K562 (cell line): Measurements from ENCODE around the gene MYRIP. TPM values are rescaled to one million over a fixed set of nuclear protein-coding genes. Genes with fewer than 3 reads are reported as not detected.

Experiments
- ATAC-seq: fragments of 200-7000 bp; cut with Tn5 transposase; 3 replicates; pipeline ENCODE4 v1.9.1; 2020; ENCODE audit warnings: moderate library complexity
- BruUV-seq: library from RNA; stranded (reverse); fragments of 400-500 nt; replicated peaks from 2 replicates; lab custom pipeline; 2021; lab: Mats Ljungman, UMichigan
- CTCF ChIA-PET: fragments of 300-600 bp; formaldehyde crosslinking; extraction: SDS; loops from one replicate; lab custom pipeline; 2021; ENCODE audit warnings: low intra/inter-chr PET ratio; lab: Yijun Ruan, JAX
- POLR2A ChIA-PET: fragments of 300-600, 350-650 bp; sonication (Branson Sonifier 250); formaldehyde crosslinking; extraction: SDS; loops from one replicate; lab custom pipeline; 2021; ENCODE audit warnings: antibody characterized with exemption, inconsistent platforms; lab: Yijun Ruan, JAX
- DNase-seq, 4 experiments: peaks; one replicate each; pipeline versions ENCODE4 v3.0.0 to v3.0.0-alpha.2; 2011 to 2018; ENCODE audit warnings: low spot score in 3 of 4, mixed read lengths in 3 of 4; ENCODE audit errors: extremely low read depth in 1 of 4
- FAIRE-seq: peaks from 2 replicates; lab custom pipeline; 2011; peaks lifted over from hg19 to GRCh38; lab: Jason Lieb, UNC
- H2AFZ ChIP-seq: 2 replicates; pipeline ENCODE4 v1.6.0; 2011; ENCODE audit warnings: low read depth, low read length, control low read depth, inconsistent platforms
- H3K27ac ChIP-seq: fragments of 200-600 bp; 3 replicates; pipeline ENCODE4 v1.8.0; 2011; ENCODE audit warnings: low read depth, mild to moderate bottlenecking, control low read depth, inconsistent platforms, low read length, moderate library complexity, mixed read lengths; ENCODE audit errors: extremely low read depth
- H3K27me3 ChIP-seq, 2 experiments: fragments of 300-600 bp in 1 of 2; 2 replicates in 1 of 2; 3 replicates in 1 of 2; pipeline versions ENCODE4 v1.6.0 to v1.8.0; 2011; ENCODE audit warnings: inconsistent platforms in 2 of 2, low read length in 2 of 2, mild to moderate bottlenecking in 1 of 2, mixed read lengths in 1 of 2, moderate library complexity in 1 of 2; ENCODE audit not compliant: control insufficient read depth in 2 of 2, insufficient read depth in 2 of 2
- H3K36me3 ChIP-seq: fragments of 300-600 bp; 3 replicates; pipeline ENCODE4 v1.8.0; 2011; ENCODE audit warnings: mild to moderate bottlenecking, low read length, inconsistent platforms; ENCODE audit not compliant: control insufficient read depth, insufficient read depth
- H3K4me1 ChIP-seq, 2 experiments: fragments of 200-600 bp in 1 of 2; replicated peaks in 1 of 2; 2 replicates in 1 of 2; 3 replicates in 1 of 2; pipeline versions ENCODE4 v1.5.1 to v1.8.0; 2011; ENCODE audit warnings: inconsistent platforms in 2 of 2, low read length in 2 of 2, mild to moderate bottlenecking in 1 of 2, mixed read lengths in 1 of 2, moderate library complexity in 1 of 2; ENCODE audit not compliant: control insufficient read depth in 2 of 2, insufficient read depth in 2 of 2
- H3K4me2 ChIP-seq: 2 replicates; pipeline ENCODE4 v1.6.1; 2011; ENCODE audit warnings: low read length, control low read depth, inconsistent platforms, mixed read lengths; ENCODE audit not compliant: insufficient read depth
- H3K4me3 ChIP-seq: fragments of 200-600 bp; sonication (generic), shearing (Covaris generic); 2 replicates; pipeline ENCODE4 v1.5.1; 2016; ENCODE audit warnings: control low read depth, inconsistent platforms
- H3K79me2 ChIP-seq: fragments of 200-600 bp; 3 replicates; pipeline ENCODE4 v1.8.0; 2011; ENCODE audit warnings: low read length, inconsistent platforms; ENCODE audit not compliant: control insufficient read depth, insufficient read depth
- H3K9ac ChIP-seq, 2 experiments: 2 replicates each; pipeline versions ENCODE4 v1.6.0 to v1.6.1; 2011; ENCODE audit warnings: low read depth in 2 of 2, low read length in 2 of 2, control low read depth in 1 of 2, inconsistent platforms in 1 of 2, mild to moderate bottlenecking in 1 of 2, mixed read lengths in 1 of 2; ENCODE audit not compliant: insufficient read depth in 1 of 2
- H3K9me1 ChIP-seq: one replicate; pipeline ENCODE4 v1.6.0; 2011; ENCODE audit warnings: inconsistent platforms, mild to moderate bottlenecking, low read length, moderate library complexity; ENCODE audit not compliant: control insufficient read depth, insufficient read depth
- H3K9me3 ChIP-seq: replicated peaks from 2 replicates; pipeline ENCODE4 v1.5.1; 2011; ENCODE audit warnings: low read depth, low read length, inconsistent platforms; ENCODE audit not compliant: control insufficient read depth, insufficient read depth
- H4K20me1 ChIP-seq: replicated peaks from 2 replicates; pipeline ENCODE4 v1.6.1; 2011; ENCODE audit warnings: low read length, inconsistent platforms, mixed read lengths; ENCODE audit not compliant: control insufficient read depth, insufficient read depth
- COPS2 ChIP-seq: fragments of 450-650 bp; conservative IDR thresholded peaks from 2 replicates; pipeline ENCODE4 v1.6.1; 2016; ENCODE audit warnings: mild to moderate bottlenecking, moderate library complexity
- ELF1 ChIP-seq: fragments of 200-800 bp; sonication (Bioruptor generic); IDR thresholded peaks from 2 replicates; pipeline ENCODE4 v1.6.1; 2016; ENCODE audit warnings: missing genetic modification characterization, missing compliant biosample characterization
- FOXJ2 ChIP-seq: fragments of 200-800 bp; sonication (Bioruptor generic); IDR thresholded peaks from 2 replicates; pipeline ENCODE4 v1.6.1; 2016; ENCODE audit warnings: missing genetic modification characterization, missing compliant biosample characterization
- HNRNPL ChIP-seq: fragments of 200-400 bp; formaldehyde crosslinking; IDR thresholded peaks from 2 replicates; pipeline ENCODE4 v1.6.1; 2017; ENCODE audit warnings: low read depth, mild to moderate bottlenecking, low read length
- JUND ChIP-seq, 2 experiments: IDR thresholded peaks; 2 replicates in 1 of 2; 3 replicates in 1 of 2; pipeline ENCODE4 v1.6.1; 2011; ENCODE audit warnings: borderline replicate concordance in 2 of 2, low read depth in 2 of 2, low read length in 2 of 2, improper control_type of control experiment in 1 of 2, missing biosample characterization in 1 of 2, missing genetic modification characterization in 1 of 2, missing genetic modification reagents in 1 of 2
- NELFE ChIP-seq: IDR thresholded peaks from 2 replicates; pipeline ENCODE4 v1.6.1; 2011; ENCODE audit warnings: mild to moderate bottlenecking; ENCODE audit not compliant: insufficient read depth, insufficient read length
- RFX1 ChIP-seq: fragments of 450-650 bp; IDR thresholded peaks from 2 replicates; pipeline ENCODE4 v1.6.1; 2016; ENCODE audit warnings: mild to moderate bottlenecking, moderate library complexity
- SMARCC2 ChIP-seq: fragments of 450-650 bp; IDR thresholded peaks from 2 replicates; pipeline ENCODE4 v1.6.1; 2017; ENCODE audit warnings: antibody characterized with exemption, moderate library complexity, mild to moderate bottlenecking, low read depth
- SPI1 ChIP-seq: IDR thresholded peaks from 2 replicates; pipeline ENCODE4 v1.6.1; 2011; ENCODE audit warnings: low read depth, low read length, control low read depth, borderline replicate concordance
- TOE1 ChIP-seq, 2 experiments: fragments of 450-650 bp in 1 of 2; sonication (generic) in 1 of 2; formaldehyde crosslinking in 1 of 2; IDR thresholded peaks; 2 replicates each; pipeline versions ENCODE4 v1.7.1 to v1.8.0; 2016 to 2022; ENCODE audit warnings: borderline replicate concordance in 2 of 2, mild to moderate bottlenecking in 2 of 2, antibody characterized with exemption in 1 of 2, inconsistent platforms in 1 of 2, low read depth in 1 of 2, missing genetic modification reagents in 1 of 2, moderate library complexity in 1 of 2
- ZEB2 ChIP-seq: fragments of 450-650 bp; IDR thresholded peaks from 2 replicates; pipeline ENCODE4 v1.6.1; 2016
- ZKSCAN3 ChIP-seq: fragments of 250-450 bp; sonication (Bioruptor Pico); IDR thresholded peaks from 2 replicates; pipeline ENCODE4 v1.4.0; 2020
- ZNF165 ChIP-seq: fragments of 250-450 bp; sonication (Bioruptor Pico); IDR thresholded peaks from 2 replicates; pipeline ENCODE4 v1.4.0; 2020; ENCODE audit warnings: borderline replicate concordance
- ZNF224 ChIP-seq: sonication (generic); formaldehyde crosslinking; IDR thresholded peaks from 2 replicates; pipeline ENCODE4 v1.8.0; 2022; ENCODE audit warnings: mild to moderate bottlenecking, missing genetic modification reagents
- ZNF431 ChIP-seq: sonication (generic); formaldehyde crosslinking; IDR thresholded peaks from 2 replicates; pipeline ENCODE4 v1.8.0; 2022; ENCODE audit warnings: mild to moderate bottlenecking, missing genetic modification reagents
- ZNF449 ChIP-seq: fragments of 250-450 bp; sonication (Bioruptor Pico); IDR thresholded peaks from 2 replicates; pipeline ENCODE4 v1.8.0; 2022; ENCODE audit warnings: moderate library complexity, mild to moderate bottlenecking, inconsistent platforms
- ZNF592 ChIP-seq: fragments of 450-650 bp; IDR thresholded peaks from 2 replicates; pipeline ENCODE4 v1.6.1; 2017; ENCODE audit warnings: antibody characterized with exemption, mild to moderate bottlenecking
- WGBS: fragments of 100-300 bp; shearing (Covaris generic); methylation state at CpG from one replicate; pipeline ENCODE4 v1.1.6; 2016; ENCODE audit warnings: low coverage, mixed read lengths; ENCODE audit not compliant: insufficient coverage; ENCODE audit errors: missing lambda C conversion rate; 5-methylcytosine and 5-hydroxymethylcytosine counted together
- in situ Hi-C: fragments of 300-500 bp; cut with MboI; formaldehyde crosslinking; loops from 4 replicates; pipeline ENCODE4 v1.15.0; 2018; ENCODE audit warnings: inconsistent platforms, mixed read lengths
- intact Hi-C: fragments of 100-400 bp; cut with micrococcal nuclease; formaldehyde crosslinking; loops from 2 replicates; pipeline ENCODE4 v1.14.2; 2022
- polyA plus RNA-seq, 8 experiments: library from polyadenylated mRNA; depleted of rRNA in 4 of 8; stranded (reverse) in 5 of 8; unstranded in 3 of 8; fragments of >200 nt; fragmentation: Nextera tagmentation in 2 of 8; fragmentation: Illumina TruSeq in 1 of 8; extraction: Ambion mirVana in 2 of 8; extraction: Trizol in 1 of 8; gene quantifications; 2 replicates each; pipeline versions ENCODE4 v1.2.1 to v1.2.3, GENCODE V29; 2011 to 2014; ENCODE audit warnings: inconsistent platforms in 1 of 8, missing spikeins in 1 of 8
- total RNA-seq, 7 experiments: library from RNA; depleted of rRNA in 6 of 7; stranded (reverse); fragments of >200 nt in 6 of 7; fragmentation: Illumina TruSeq in 2 of 7; extraction: Trizol in 2 of 7; gene quantifications; 2 replicates each; pipeline versions ENCODE4 v1.2.1 to v1.2.3, GENCODE V29; 2011 to 2021; ENCODE audit warnings: low replicate concordance in 1 of 7

The MYRIP gene
- total and polyA plus RNA-seq, 9 of the 15 experiments (the other 6 are each of a cell fraction or from before 2014, with no cell fraction given): 0.03 to 0.12 TPM; not detected in 7

- ATAC-seq (no peak), DNase-seq (no peak), FAIRE-seq (no peak)
- Histone ChIP-seq H3K9me1 (no peaks in the 10 kb centered on the region), H3K4me1 (no peaks in the 10 kb centered on the region), H3K4me2 (no peak overlapping the region), H3K27ac (no peak overlapping the region), H3K9ac (no peak overlapping the region), H3K4me3 (no peak overlapping the region), H3K79me2 (no peaks in the 10 kb centered on the region), H3K9me3 (no peaks in the 10 kb centered on the region), H2AFZ (no peak overlapping the region), H3K27me3 (peaks cover 5 to 17% of the 10 kb centered on the region in 2 experiments; a peak in 3 of 5 replicates), H3K36me3 (no peaks in the 10 kb centered on the region), H4K20me1 (peaks cover 3% of the 10 kb centered on the region)
- ChIA-PET CTCF (no interaction called here), POLR2A (interaction anchor here (0.7 kb wide), 1 partner anchor 396 kb away, joined by 3 read pairs; no protein-coding TSS in a partner anchor)
- under 1% methylated on average over 7 of the region's 7 CpGs for WGBS
- in situ Hi-C loops: loop anchor here (10.0 kb wide), 1 partner anchor 628 kb away; no protein-coding TSS in a partner anchor
- intact Hi-C loops: loop anchor here (10.0 kb wide), 3 partner anchors 158 to 728 kb away; no protein-coding TSS in a partner anchor
- no TSS peak for BruUV-seq
- no peak for TF ChIP-seq FOXJ2 (tag)
- TF ChIP-seq RFX1: no peak
- TF ChIP-seq ZKSCAN3 (CRISPR knock-in tag): no peak
- no peak for TF ChIP-seq ZNF449 (CRISPR knock-in tag)
- no peak for TF ChIP-seq ZNF165
- no peak for TF ChIP-seq ZNF592
- no peak for TF ChIP-seq JUND (IDR thresholded peaks at IDR 0.05; ENCODE audit: borderline replicate concordance, low read depth, low read length)
- no peak for TF ChIP-seq JUND (tag; IDR thresholded peaks at IDR 0.05; ENCODE audit: borderline replicate concordance, low read depth, low read length)
- no peak for TF ChIP-seq COPS2
- no peak for TF ChIP-seq NELFE
- no peak for TF ChIP-seq ZNF431
- no peak for TF ChIP-seq TOE1 (IDR thresholded peaks at IDR 0.05; ENCODE audit: borderline replicate concordance)
- TF ChIP-seq TOE1 (CRISPR knock-in tag; IDR thresholded peaks at IDR 0.05; ENCODE audit: borderline replicate concordance, low read depth): no peak
- no peak for TF ChIP-seq ZNF224 (CRISPR knock-in tag)
- TF ChIP-seq SMARCC2: no peak
- no peak for TF ChIP-seq ELF1
- no peak for TF ChIP-seq SPI1
- TF ChIP-seq ZEB2: no peak
- no peak for TF ChIP-seq HNRNPL
These were observed 363.9 kb downstream of the MYRIP start for GRCh38 chr3:40173227-40173721.
